Endothelial cell of umbilical vein (primary cell): ENCODE measurements around the gene MACO1. TPM values are rescaled to one million over a fixed set of nuclear protein-coding genes. Genes with fewer than 3 reads are reported as not detected.

Experiments used
- BruUV-seq: library from RNA; stranded (reverse); fragments of 400-500 nt; replicated peaks from 2 replicates; lab custom pipeline; 2021; lab: Mats Ljungman, UMichigan
- CTCF ChIA-PET: fragments of 300-600, 350-600 bp; sonication (Branson Sonifier 250); formaldehyde crosslinking; loops from one replicate; lab custom pipeline; 2021; ENCODE audit warnings: antibody characterized with exemption, inconsistent platforms; lab: Charles Lee
- POLR2A ChIA-PET: fragments of 300-600, 350-600 bp; sonication (Branson Sonifier 250); formaldehyde crosslinking; loops from one replicate; lab custom pipeline; 2021; ENCODE audit warnings: antibody characterized with exemption, inconsistent platforms; lab: Charles Lee
- DNase-seq: peaks from one replicate; pipeline ENCODE4 v3.0.0-alpha.2; 2011; ENCODE audit warnings: low read depth, low spot score
- FAIRE-seq: peaks from 2 replicates; lab custom pipeline; 2011; peaks lifted over from hg19 to GRCh38; lab: Jason Lieb, UNC
- H2AFZ ChIP-seq: 2 replicates; pipeline ENCODE4 v1.6.0; 2012; ENCODE audit warnings: low read depth, low read length, control low read depth, inconsistent platforms
- H3K27ac ChIP-seq: 2 replicates; pipeline ENCODE4 v1.5.1; 2011; ENCODE audit warnings: low read depth, mild to moderate bottlenecking, control low read depth, low read length, moderate library complexity; ENCODE audit not compliant: insufficient read depth
- H3K27me3 ChIP-seq, 2 experiments: 2 replicates each; pipeline versions ENCODE4 v1.6.0 to v1.6.1; 2011; ENCODE audit warnings: low read length in 2 of 2, mixed read lengths in 1 of 2; ENCODE audit not compliant: control insufficient read depth in 2 of 2, insufficient read depth in 2 of 2
- H3K36me3 ChIP-seq, 2 experiments: 2 replicates in 1 of 2; 3 replicates in 1 of 2; pipeline ENCODE4 v1.5.1; 2011; ENCODE audit warnings: low read length in 2 of 2, mild to moderate bottlenecking in 1 of 2, moderate library complexity in 1 of 2; ENCODE audit not compliant: control insufficient read depth in 2 of 2, insufficient read depth in 2 of 2; ENCODE audit errors: extremely low read depth in 1 of 2
- H3K4me1 ChIP-seq: 3 replicates; pipeline ENCODE4 v1.5.1; 2011; ENCODE audit warnings: mild to moderate bottlenecking, low read length; ENCODE audit not compliant: control insufficient read depth, insufficient read depth; ENCODE audit errors: extremely low read depth
- H3K4me2 ChIP-seq: 2 replicates; pipeline ENCODE4 v1.6.1; 2011; ENCODE audit warnings: low read length, control low read depth, mixed read lengths; ENCODE audit not compliant: insufficient read depth
- H3K4me3 ChIP-seq, 3 experiments: fragments of 200-600 bp in 1 of 3; sonication (generic), shearing (Covaris generic) in 1 of 3; replicated peaks in 1 of 3; 2 replicates each; pipeline ENCODE4 v1.5.1; 2011 to 2016; ENCODE audit warnings: control low read depth in 3 of 3, low read length in 3 of 3, mild to moderate bottlenecking in 2 of 3, inconsistent platforms in 1 of 3, low read depth in 1 of 3, moderate library complexity in 1 of 3; ENCODE audit not compliant: insufficient read depth in 1 of 3
- H3K79me2 ChIP-seq: 2 replicates; pipeline ENCODE4 v1.6.0; 2012; ENCODE audit warnings: low read length, inconsistent platforms; ENCODE audit not compliant: control insufficient read depth, insufficient read depth
- H3K9ac ChIP-seq: replicated peaks from 2 replicates; pipeline ENCODE3; 2011; ENCODE audit warnings: low read length, control low read depth; ENCODE audit not compliant: insufficient read depth; ENCODE audit errors: extremely low read depth
- H3K9me1 ChIP-seq: replicated peaks from 3 replicates; pipeline ENCODE4 v1.6.0; 2011; ENCODE audit warnings: mild to moderate bottlenecking, low read length; ENCODE audit not compliant: control insufficient read depth, insufficient read depth; ENCODE audit errors: extremely low read depth
- H3K9me3 ChIP-seq: replicated peaks from 2 replicates; pipeline ENCODE4 v1.5.1; 2012; ENCODE audit warnings: low read length, inconsistent platforms; ENCODE audit not compliant: control insufficient read depth, insufficient read depth
- H4K20me1 ChIP-seq: replicated peaks from 2 replicates; pipeline ENCODE3; 2011; ENCODE audit warnings: mild to moderate bottlenecking, low read length; ENCODE audit not compliant: control insufficient read depth, insufficient read depth; ENCODE audit errors: extremely low read depth
- CTCF ChIP-seq, 2 donors: IDR thresholded peaks; 1 replicate in 1 of 2; 2 replicates in 1 of 2; pipeline ENCODE4 v1.5.1; 2011; ENCODE audit warnings: low read length in 2 of 2, mild to moderate bottlenecking in 2 of 2, moderate library complexity in 2 of 2, control low read depth in 1 of 2, inconsistent platforms in 1 of 2, low read depth in 1 of 2; ENCODE audit not compliant: insufficient read depth in 1 of 2; ENCODE audit errors: extremely low read depth in 1 of 2
- GATA2 ChIP-seq: IDR thresholded peaks from 2 replicates; pipeline ENCODE4 v1.7.0; 2011; ENCODE audit warnings: low read depth, mild to moderate bottlenecking, moderate library complexity, mixed read lengths, low read length; ENCODE audit not compliant: insufficient read length, insufficient read depth
- JUN ChIP-seq: IDR thresholded peaks from 2 replicates; pipeline ENCODE4 v1.6.1; 2011; ENCODE audit warnings: borderline replicate concordance, low read depth; ENCODE audit not compliant: insufficient read length, insufficient read depth
- MYC ChIP-seq: IDR thresholded peaks from one replicate; pipeline ENCODE4 v1.6.1; 2011; ENCODE audit warnings: mild to moderate bottlenecking, low read depth, low read length
- POLR2A ChIP-seq: IDR thresholded peaks from 2 replicates; pipeline ENCODE4 v1.6.1; 2012; ENCODE audit warnings: low read depth, mild to moderate bottlenecking, control low read depth, low read length
- POLR2AphosphoS5 ChIP-seq: IDR thresholded peaks from 2 replicates; pipeline ENCODE4 v1.6.1; 2012; ENCODE audit warnings: low read depth, mild to moderate bottlenecking, control low read depth, low read length, moderate library complexity; ENCODE audit not compliant: insufficient read depth
- dilution Hi-C: fragments of 300-500 bp; cut with MboI; formaldehyde crosslinking; loops from one replicate; pipeline ENCODE4 v1.15.0; 2019; ENCODE audit warnings: low sequenced_read_pairs; ENCODE audit not compliant: extremely low pct_ligation_motif_present
- intact Hi-C: fragments of 100-400 bp; cut with micrococcal nuclease; formaldehyde crosslinking; loops from one replicate; pipeline ENCODE4 v1.10.0; 2022
- polyA plus RNA-seq, 4 experiments: library from polyadenylated mRNA; depleted of rRNA in 3 of 4; stranded (reverse) in 3 of 4; unstranded in 1 of 4; fragments of >200 nt; gene quantifications; 2 replicates each; pipeline versions ENCODE4 v1.2.1 to v1.2.3, GENCODE V29; 2011 to 2012; ENCODE audit warnings: missing spikeins in 1 of 4
- total RNA-seq: library from RNA; stranded (reverse); gene quantifications from 2 replicates; pipeline ENCODE4 v1.2.3, GENCODE V29; 2021
- TF ChIP-seq, protein P1 (sequence below): IDR thresholded peaks from 2 replicates; pipeline ENCODE4 v1.6.1; 2011; ENCODE audit not compliant: insufficient read depth, insufficient read length

Gene MACO1
- total and polyA plus RNA-seq, 2 donors (not counting 3 experiments of a cell fraction or from before 2014, with no cell fraction given) = 7.7 to 24.4 TPM

- Histone ChIP-seq H3K9me1 (no peaks in the 10 kb centered on the region), H3K4me2 (no peak overlapping the region), H3K27me3 (peaks cover 0 to 2% of the 10 kb centered on the region in 2 experiments), H3K27ac (no peak overlapping the region), H3K9me3 (no peaks in the 10 kb centered on the region), H4K20me1 (no peaks in the 10 kb centered on the region), H3K79me2 (no peaks in the 10 kb centered on the region), H2AFZ (no peak overlapping the region), H3K4me3 (no peak overlapping the region), H3K36me3 (no peaks in the 10 kb centered on the region), H3K4me1 (no peaks in the 10 kb centered on the region), H3K9ac (no peak overlapping the region)
- FAIRE-seq = no peak
- no TSS peak for BruUV-seq
- dilution Hi-C loops (no loop called here), intact Hi-C loops (loop anchor here (5.0 kb wide), 2 partner anchors 260 to 275 kb away; partner anchors contain the start of gene RSRP1)
- TF ChIP-seq, protein P1, sequence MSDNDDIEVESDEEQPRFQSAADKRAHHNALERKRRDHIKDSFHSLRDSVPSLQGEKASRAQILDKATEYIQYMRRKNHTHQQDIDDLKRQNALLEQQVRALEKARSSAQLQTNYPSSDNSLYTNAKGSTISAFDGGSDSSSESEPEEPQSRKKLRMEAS = no peak
- TF ChIP-seq MYC = no peak
- TF ChIP-seq POLR2AphosphoS5 = no peak
- TF ChIP-seq CTCF (IDR thresholded peaks at IDR 0.05; ENCODE audit: extremely low read depth in 1 of 2, insufficient read depth in 1 of 2, low read depth in 1 of 2, low read length in 2 of 2) = no peak
- TF ChIP-seq GATA2 = no peak
- no peak for TF ChIP-seq JUN
- no peak for TF ChIP-seq POLR2A
- POLR2A ChIA-PET = no interaction called here
- no peak for DNase-seq
- CTCF ChIA-PET = interaction anchor here (1.1 to 2.1 kb wide), 5 partner anchors 10 to 151 kb away, joined by 3 to 6 read pairs (median 4); no protein-coding TSS in a partner anchor
Measured at GRCh38 chr1:25522031-25522655, 91.4 kb downstream of the MACO1 start.
